Testis (tissue), 3 donors: ENCODE measurements around the gene TM4SF18. TPM values are rescaled to one million over a fixed set of nuclear protein-coding genes. Genes with fewer than 3 reads are reported as not detected.
A peak's percentile ranks its signal among the peaks of the same experiment; 100 is the strongest.

Experiments
- DNase-seq: peaks from one replicate; pipeline ENCODE4 v3.0.0-alpha.2; 2019
- H3K27ac ChIP-seq, 2 donors: fragments of 200-600 bp; sonication (generic); one replicate each; pipeline ENCODE4 v1.5.1; 2019
- H3K27me3 ChIP-seq: fragments of 200-600 bp; sonication (generic); one replicate; pipeline ENCODE4 v1.5.1; 2019
- H3K36me3 ChIP-seq: fragments of 200-600 bp; sonication (generic); one replicate; pipeline ENCODE4 v1.5.1; 2017; ENCODE audit warnings: low read depth; ENCODE audit errors: missing control alignments
- H3K4me1 ChIP-seq: fragments of 200-600 bp; sonication (generic); one replicate; pipeline ENCODE4 v1.5.1; 2019
- H3K4me3 ChIP-seq, 2 donors: fragments of 200-600 bp; sonication (generic); one replicate each; pipeline ENCODE4 v1.5.1; 2017 to 2019
- H3K9me3 ChIP-seq: fragments of 200-600 bp; sonication (generic); one replicate; pipeline ENCODE4 v1.5.1; 2017
- CTCF ChIP-seq, 3 experiments: fragments of 450-650 bp in 2 of 3; fragments of 200-600 bp in 1 of 3; sonication (generic) in 1 of 3; IDR thresholded peaks; one replicate each; pipeline ENCODE4 v1.5.1; 2016 to 2019; ENCODE audit warnings: antibody characterized with exemption in 3 of 3, mild to moderate bottlenecking in 2 of 3, moderate library complexity in 1 of 3
- POLR2A ChIP-seq: fragments of 450-650 bp; IDR thresholded peaks from one replicate; pipeline ENCODE4 v1.6.1; 2017; ENCODE audit warnings: antibody characterized with exemption, mild to moderate bottlenecking, moderate library complexity
- WGBS, 2 donors: methylation state at CpG; one replicate each; pipeline ENCODE4 v1.1.5; 2018; 5-methylcytosine and 5-hydroxymethylcytosine counted together
- intact Hi-C: fragments of 100-400 bp; cut with DNase I; formaldehyde crosslinking; loops from one replicate; pipeline ENCODE4 v1.15.1; 2023; ENCODE audit warnings: low total_unique reads
- polyA plus RNA-seq: library from polyadenylated mRNA; stranded (reverse); fragments of 350-450 nt; fragmentation: Illumina TruSeq; extraction: RNeasy Lipid Tissue Mini Kit (QIAGEN cat#74804); gene quantifications from one replicate; pipeline ENCODE4 v1.2.3, GENCODE V29; 2014; ENCODE audit warnings: low read depth, low replicate concordance; ENCODE audit not compliant: insufficient read depth
- total RNA-seq, 2 donors: library from RNA; depleted of rRNA; stranded (reverse); fragments of >200 nt; gene quantifications; one replicate each; pipeline ENCODE4 v1.2.3, GENCODE V29; 2016

The TM4SF18 gene
- total and polyA plus RNA-seq, 3 donors from 2014 or later = 1.2 to 4.2 (median 3.1) TPM

GRCh38 chr3:149336925-149337324, 3.5 kb upstream of the TM4SF18 start:
- H3K4me3 ChIP-seq = no peak overlapping the region
- H3K4me1 ChIP-seq = peaks cover 29% of the 10 kb centered on the region
- H3K36me3 ChIP-seq = no peaks in the 10 kb centered on the region
- no peaks in the 10 kb centered on the region for H3K9me3 ChIP-seq
- H3K27me3 ChIP-seq = no peaks in the 10 kb centered on the region
- H3K27ac ChIP-seq = peak overlapping the region; percentile 9 to 27
- no peak for DNase-seq
- intact Hi-C loops = no loop called here
- TF ChIP-seq POLR2A (no peak), CTCF (IDR thresholded peaks at IDR 0.05) (no peak)

DNA sequence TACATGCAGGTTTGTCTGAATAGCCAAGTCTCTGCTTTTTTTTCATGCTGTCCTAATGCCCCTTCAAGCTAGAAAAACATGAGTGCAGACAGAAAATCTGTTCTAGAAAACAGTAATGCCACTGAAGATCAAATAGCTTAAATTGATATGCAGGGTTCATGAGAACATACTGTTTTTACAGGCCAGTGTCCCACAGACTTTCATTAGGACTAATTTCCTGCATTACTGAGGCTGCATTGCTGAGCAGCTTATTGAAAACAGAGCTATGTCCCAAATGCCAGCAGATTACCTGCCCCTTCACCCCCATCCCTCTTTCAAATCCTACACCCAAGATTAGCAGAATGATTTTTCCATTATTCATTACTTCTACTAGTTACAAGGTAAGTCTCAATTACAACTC, 665 bp downstream of the TM4SF18 start:
- Histone ChIP-seq H3K36me3 (no peaks in the 10 kb centered on the region), H3K27ac (peak overlapping the region in 1 of 2 donors; percentile 7), H3K4me3 (no peak overlapping the region), H3K9me3 (no peaks in the 10 kb centered on the region), H3K27me3 (no peaks in the 10 kb centered on the region), H3K4me1 (peaks cover 16% of the 10 kb centered on the region)
- DNase-seq = no peak
- TF ChIP-seq POLR2A = no peak
- no peak for TF ChIP-seq CTCF (IDR thresholded peaks at IDR 0.05)
- intact Hi-C loops = no loop called here

GRCh38 chr3:149332227-149332765, 1.1 kb downstream of the TM4SF18 start:
- Histone ChIP-seq H3K4me3 (no peak overlapping the region), H3K4me1 (peaks cover 16% of the 10 kb centered on the region), H3K27me3 (no peaks in the 10 kb centered on the region), H3K27ac (peak overlapping the region in 1 of 2 donors; percentile 7), H3K9me3 (no peaks in the 10 kb centered on the region), H3K36me3 (no peaks in the 10 kb centered on the region)
- 17 to 18% methylated on average over 1 of the region's 1 CpG for WGBS, 2 donors
- intact Hi-C loops = no loop called here
- TF ChIP-seq CTCF (IDR thresholded peaks at IDR 0.05) = no peak
- TF ChIP-seq POLR2A = no peak
- DNase-seq = no peak

DNA sequence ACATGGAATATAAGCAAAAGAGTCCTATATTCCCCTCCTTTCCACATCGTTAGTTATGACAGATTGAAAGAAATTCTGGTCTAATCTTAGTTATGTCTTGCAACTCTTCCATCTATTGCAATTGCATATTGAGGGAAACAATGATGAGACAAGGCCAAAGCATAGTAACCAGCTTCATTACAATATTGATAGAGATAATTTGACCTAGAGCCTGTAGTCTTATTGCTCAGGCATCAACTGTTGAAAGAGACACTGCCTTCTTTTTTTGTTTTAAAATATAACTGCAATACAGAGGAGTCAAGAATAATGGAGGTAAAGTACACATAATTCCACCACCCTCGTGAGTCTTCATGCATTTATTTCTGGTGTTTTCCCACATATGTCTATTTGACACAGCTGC, 2.0 kb downstream of the TM4SF18 start:
- WGBS, 2 donors = 71 to 76% methylated on average over 2 of the region's 2 CpGs
- Histone ChIP-seq H3K4me1 (peaks cover 9% of the 10 kb centered on the region), H3K36me3 (no peaks in the 10 kb centered on the region), H3K4me3 (no peak overlapping the region), H3K27me3 (no peaks in the 10 kb centered on the region), H3K27ac (no peak overlapping the region), H3K9me3 (no peaks in the 10 kb centered on the region)
- no peak for TF ChIP-seq CTCF (IDR thresholded peaks at IDR 0.05)
- no peak for TF ChIP-seq POLR2A
- no peak for DNase-seq
- intact Hi-C loops = no loop called here

DNA sequence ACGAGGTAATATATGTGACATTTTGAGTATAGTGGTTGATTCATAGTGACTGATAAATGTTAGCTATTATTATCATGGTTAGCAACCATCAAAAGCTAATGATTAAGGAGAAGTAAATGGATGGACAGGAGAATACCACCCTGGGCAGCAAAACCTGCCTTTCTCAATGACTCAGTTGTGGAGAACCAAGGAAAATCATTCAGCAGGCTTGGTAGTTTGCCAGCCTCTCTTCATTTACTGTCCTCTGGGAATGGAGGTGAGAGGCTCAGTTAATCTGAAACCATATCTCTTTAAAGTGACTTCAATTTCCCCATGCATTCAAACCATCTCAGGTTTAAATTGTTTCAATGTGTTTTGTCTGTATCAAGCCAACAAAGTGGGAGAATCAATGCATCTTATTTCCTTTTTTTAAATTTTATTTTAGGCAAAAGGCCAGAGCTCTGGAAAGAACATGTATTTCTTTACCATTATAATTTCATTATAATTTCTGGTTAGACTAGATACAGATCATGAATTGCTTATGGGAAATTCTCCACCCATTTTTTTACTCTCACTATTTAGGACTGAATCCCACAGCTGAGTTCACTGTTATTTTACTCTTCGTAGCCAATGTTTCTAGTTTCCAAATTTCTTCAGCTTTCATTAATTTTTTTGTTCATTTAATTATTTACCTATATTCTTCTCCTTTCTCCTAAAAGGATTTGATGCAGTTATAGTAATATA, 2.7 kb downstream of the TM4SF18 start:
- intact Hi-C loops = no loop called here
- no peak overlapping the region for H3K27ac ChIP-seq
- H3K4me1 ChIP-seq = peaks cover 9% of the 10 kb centered on the region
- no peak for TF ChIP-seq CTCF (IDR thresholded peaks at IDR 0.05)
- TF ChIP-seq POLR2A = no peak
- no peak overlapping the region for H3K4me3 ChIP-seq
- WGBS, 2 donors = 83 to 86% methylated on average over 2 of the region's 2 CpGs
- no peak for DNase-seq
- no peaks in the 10 kb centered on the region for H3K27me3 ChIP-seq
- H3K36me3 ChIP-seq = no peaks in the 10 kb centered on the region
- no peaks in the 10 kb centered on the region for H3K9me3 ChIP-seq
